ENCODE measurements around the gene MRPL18.
"Not testable (repeated sequence)": the region's sequence is repeated elsewhere in the genome, so short reads cannot be mapped to it uniquely, and the experiment has no call there.

Gene MRPL18

GRCh38 chr6:159790149-159790955 is at the start of gene MRPL18:
Gene MRPL18 (plus strand): TSS chr6:159790467. CDS start chr6:159790588, 121 bp downstream.
- DNase-seq (ENCODE audit: low read depth in 2 of 2): peak; percentile 71 to 76

DNA sequence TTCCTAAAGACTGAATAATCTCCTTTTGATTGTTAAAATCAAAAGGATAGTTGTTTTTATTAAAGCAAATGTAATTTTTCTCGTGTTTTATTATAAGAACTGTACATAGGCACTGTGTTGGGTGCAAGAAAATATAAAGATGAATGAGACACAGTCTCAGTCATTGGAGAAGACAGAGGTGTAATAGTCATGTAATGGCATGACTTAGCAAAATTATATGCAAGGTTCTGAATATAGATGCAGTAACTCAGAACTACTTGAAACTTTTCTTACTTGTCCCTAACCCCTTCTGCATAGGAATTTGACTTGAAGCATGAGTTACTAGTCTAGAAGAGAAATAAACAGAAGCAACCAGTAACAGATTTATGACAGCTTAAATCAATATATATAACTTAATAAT is 48.1 kb upstream of the MRPL18 start:
- no peak for DNase-seq (ENCODE audit: low read depth in 2 of 2)

DNA sequence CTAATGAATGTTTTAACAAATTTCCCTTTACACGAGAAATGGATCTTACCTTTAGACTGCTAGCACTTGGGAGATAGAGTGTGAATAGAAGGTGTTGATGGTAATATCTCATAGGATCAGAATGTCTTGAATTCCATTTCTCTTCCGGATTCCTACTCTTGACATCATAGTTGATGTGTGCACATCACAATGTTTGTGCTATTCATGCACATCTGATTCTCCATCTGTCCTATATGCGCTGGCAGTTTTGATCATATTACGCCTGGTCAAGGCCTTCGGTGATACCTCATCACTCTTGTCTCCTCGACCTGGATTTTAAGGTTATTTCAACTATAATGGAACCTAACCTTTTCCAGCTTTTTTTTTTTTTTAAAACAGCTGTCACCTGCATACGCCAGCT is 45.2 kb upstream of the MRPL18 start:
- no peak for DNase-seq (ENCODE audit: low read depth in 2 of 2)

GRCh38 chr6:159746759-159747158 is 43.5 kb upstream of the MRPL18 start:
- DNase-seq (ENCODE audit: low read depth in 2 of 2): no peak

DNA sequence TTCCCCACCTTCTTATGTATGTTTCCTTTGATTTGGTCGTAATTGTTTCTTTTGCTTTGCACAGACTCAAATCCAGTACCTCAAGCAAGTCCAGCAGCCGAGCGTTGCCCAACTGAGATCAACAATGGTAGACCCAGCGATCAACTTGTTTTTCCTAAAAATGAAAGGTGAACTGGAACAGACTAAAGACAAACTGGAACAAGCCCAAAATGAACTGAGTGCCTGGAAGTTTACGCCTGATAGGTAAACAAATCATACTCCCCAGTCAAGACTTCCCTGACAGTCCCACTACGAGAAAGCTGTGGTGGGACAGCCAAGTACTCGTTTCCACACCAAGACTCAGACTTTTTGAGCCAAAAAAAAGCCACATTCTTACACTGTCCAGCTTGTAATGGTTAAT is 42.1 kb upstream of the MRPL18 start:
- DNase-seq (ENCODE audit: low read depth in 2 of 2): not testable (repeated sequence)

GRCh38 chr6:159751448-159751847 is 38.8 kb upstream of the MRPL18 start:
- no peak for DNase-seq (ENCODE audit: low read depth in 2 of 2)

DNA sequence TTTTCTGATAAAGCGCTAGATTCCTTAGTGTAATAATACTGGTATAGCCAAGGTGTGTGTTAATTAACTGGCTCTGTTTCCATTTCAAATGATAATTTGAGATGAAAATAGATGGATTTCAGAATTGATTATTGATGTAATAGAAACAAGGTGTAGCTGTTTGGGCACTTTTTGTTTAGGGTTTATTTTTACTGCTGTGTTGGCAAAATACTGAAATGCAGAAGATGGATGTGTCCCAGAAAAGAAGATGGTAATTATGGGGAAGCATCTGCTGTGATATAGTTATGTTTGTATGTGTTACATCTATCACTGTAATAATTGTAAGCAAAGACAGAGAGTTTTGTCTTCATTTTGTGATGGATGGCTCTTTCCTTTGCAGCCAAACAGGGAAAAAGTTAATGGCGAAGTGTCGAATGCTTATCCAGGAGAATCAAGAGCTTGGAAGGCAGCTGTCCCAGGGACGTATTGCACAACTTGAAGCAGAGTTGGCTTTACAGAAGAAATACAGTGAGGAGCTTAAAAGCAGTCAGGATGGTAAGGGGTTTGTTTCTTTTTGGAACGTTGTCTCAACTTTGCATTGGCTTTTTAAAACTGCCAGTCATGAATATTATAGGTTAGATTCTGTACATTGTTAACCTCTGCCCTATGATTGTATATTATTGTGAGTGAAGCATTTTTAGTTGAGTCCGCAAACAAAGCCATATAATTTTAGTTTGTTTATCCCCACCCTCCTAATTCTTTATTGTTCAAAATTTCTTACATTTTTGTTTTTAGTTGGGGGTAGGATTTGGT is 37.0 kb upstream of the MRPL18 start:
- no peak for DNase-seq (ENCODE audit: low read depth in 2 of 2)

DNA sequence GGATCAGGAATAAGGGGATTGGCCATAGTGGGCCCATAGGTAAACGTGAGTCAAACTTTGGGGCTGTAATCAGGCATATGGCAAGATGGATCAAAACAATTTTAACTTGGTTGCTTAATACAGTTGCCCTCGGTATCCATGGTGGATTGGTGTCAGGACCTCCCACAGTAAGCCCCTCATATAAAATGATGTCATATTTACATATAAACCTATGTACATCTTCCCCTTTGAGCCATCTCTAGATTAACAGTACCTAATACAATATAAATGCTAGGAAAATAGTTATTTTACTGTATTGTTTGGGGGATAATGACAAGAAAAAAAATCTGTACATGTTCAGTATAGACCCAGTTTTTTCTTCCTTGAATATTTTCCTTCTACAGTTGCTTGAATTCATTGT is 35.9 kb upstream of the MRPL18 start:
- no peak for DNase-seq (ENCODE audit: low read depth in 2 of 2)

DNA sequence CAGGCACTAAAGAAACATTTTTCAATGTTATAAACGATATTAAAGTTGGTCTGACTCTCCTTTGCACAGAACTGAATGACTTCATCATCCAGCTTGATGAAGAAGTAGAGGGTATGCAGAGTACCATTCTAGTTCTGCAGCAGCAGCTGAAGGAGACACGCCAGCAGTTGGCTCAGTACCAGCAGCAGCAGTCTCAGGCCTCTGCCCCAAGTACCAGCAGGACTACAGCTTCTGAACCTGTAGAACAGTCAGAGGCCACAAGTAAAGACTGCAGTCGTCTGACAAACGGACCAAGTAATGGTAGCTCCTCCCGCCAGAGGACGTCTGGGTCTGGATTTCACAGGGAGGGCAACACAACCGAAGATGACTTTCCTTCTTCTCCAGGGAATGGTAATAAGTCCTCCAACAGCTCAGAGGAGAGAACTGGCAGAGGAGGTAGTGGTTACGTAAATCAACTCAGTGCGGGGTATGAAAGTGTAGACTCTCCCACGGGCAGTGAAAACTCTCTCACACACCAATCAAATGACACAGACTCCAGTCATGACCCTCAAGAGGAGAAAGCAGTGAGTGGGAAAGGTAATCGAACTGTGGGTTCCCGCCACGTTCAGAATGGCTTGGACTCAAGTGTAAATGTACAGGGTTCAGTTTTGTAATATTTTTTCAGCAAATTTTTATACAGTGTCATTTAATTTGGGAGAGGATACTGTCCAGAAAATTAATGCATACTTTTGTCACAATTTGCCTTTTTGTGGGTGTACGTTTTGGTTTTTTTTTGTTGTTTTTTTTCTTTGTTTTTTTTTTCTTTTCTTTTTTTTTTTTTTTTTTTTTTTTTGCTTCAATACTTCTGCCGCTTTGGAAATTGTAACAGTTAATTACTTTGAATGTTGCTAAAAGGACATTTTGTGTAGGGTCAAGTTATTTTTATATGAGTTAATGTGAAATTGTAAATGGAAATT is 35.0 kb upstream of the MRPL18 start:
- DNase-seq (ENCODE audit: low read depth in 2 of 2): no peak

DNA sequence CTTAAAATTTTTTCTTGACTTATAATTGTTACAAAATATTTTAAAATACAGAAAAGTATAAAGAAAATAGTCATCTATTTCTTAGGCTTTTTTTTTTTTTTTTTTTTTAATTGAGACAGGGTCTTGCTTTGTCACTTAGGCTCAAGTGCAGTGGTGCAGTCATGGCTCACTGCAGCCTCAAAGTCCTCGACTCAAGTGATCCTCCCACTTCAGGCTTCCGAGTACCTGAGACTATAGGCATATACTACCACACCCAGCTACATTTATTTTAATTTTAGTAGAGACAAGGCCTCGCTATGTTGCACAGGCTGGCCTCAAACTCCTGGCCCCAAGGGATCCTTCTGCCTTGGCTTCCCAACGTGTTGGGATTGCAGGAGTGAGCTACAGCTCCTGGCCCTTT is 33.8 kb upstream of the MRPL18 start:
- no peak for DNase-seq (ENCODE audit: low read depth in 2 of 2)

DNA sequence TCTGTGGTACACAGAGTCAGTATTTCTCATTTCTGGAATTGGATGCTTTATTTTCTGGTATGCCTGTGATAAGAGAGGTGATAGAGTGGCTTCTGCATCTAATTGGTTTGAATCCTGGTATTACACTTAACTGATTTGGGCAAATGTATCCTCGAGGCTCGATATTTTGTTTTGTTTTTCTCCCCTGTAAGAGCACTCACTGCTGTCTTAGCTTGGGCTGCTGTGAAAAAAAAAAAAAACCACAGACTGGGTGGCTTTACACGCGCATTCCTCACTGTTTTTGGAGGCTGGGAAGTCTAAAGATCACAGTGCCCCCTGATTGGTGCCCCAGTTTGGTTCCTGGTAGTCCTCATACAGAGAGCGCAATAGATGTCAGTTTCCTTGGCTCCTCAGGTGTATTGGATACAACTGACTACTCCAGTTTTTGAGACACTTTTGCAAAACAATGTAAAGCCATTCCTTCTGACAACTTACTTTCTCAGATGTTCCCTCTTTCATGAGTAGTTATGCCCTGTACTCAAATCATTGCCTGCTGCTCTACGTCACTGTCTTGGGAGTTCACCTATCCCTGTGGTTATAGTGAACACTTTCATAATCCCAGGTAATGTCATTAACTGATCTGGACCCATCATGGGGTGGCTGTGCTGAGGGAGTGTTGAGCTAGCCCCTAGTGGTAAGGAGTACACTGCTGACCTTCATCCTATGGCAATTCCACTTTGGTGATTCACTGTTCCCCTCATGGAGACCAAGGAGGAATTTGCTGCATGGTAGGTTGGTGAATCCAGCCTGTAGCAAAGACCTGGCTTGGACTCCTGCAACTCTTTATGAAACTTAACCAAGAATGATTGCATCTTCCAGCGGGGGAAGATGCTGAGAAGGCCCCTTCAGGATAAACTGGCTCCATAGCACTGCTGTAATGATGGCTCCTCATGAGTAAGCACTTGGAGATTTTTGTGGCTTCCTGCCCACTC is 32.0 kb upstream of the MRPL18 start:
- no peak for DNase-seq (ENCODE audit: low read depth in 2 of 2)

GRCh38 chr6:159759645-159760044 is 30.6 kb upstream of the MRPL18 start:
- DNase-seq (ENCODE audit: low read depth in 2 of 2): no peak

DNA sequence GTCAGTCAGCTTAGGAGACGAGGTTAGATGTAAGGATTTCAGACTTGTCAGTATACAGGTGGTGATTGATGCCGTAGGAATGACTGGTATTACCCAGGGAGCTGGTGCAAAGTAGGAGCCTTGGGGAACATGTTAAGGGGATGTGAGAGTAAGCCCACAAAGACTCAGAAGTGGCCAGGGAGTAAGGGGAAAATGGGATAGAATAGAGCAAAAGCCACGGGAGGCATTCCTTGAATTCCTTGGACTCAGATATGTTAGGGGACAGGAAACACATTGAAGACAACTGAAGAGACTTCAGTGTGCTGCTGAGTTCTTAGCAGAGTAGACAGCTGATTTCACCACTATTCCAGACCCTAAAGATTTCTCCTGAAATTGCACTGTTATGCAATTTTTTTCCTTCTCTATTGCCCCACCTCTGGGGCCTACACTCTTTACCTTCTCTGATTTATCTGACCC is 29.6 kb upstream of the MRPL18 start:
- no peak for DNase-seq (ENCODE audit: low read depth in 2 of 2)

- peak in 1 of 2 donors; percentile 10 for DNase-seq (ENCODE audit: low read depth in 2 of 2)
Observed at GRCh38 chr6:159761129-159761872, 29.0 kb upstream of the MRPL18 start.

- peak; percentile 82 to 85 for DNase-seq (ENCODE audit: low read depth in 2 of 2)
Observed at GRCh38 chr6:159761873-159762680, 28.2 kb upstream of the MRPL18 start, which contains the start of gene ACAT2. Gene ACAT2 (plus strand): TSS chr6:159762045. CDS start chr6:159762088, 43 bp downstream.

DNA sequence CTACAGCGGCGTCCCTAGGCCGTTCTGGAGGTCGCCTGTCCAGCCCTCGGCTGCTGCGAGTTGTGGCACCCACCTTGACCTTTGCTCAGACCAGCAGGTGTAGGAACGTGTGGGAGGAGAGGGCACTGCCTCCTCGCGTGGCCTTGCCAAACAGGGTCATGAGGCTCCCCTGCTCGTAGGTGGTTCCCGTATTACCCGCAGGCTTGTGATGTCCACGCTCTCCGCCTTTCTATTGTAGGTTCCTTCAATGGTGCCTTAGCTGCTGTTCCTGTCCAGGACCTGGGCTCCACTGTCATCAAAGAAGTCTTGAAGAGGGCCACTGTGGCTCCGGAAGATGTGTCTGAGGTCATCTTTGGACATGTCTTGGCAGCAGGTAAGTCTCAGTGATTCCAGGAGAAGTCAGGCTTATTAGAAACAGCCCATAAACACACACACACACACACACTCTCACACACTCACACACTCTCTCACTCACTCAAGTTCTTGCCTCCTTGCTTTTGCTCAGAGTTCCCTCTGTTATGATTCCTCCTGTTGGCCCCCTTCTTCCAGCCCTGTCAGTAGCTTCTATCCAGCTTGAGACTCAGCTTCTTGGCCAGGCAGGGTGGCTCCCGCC is 27.5 kb upstream of the MRPL18 start:
- peak in 1 of 2 donors; percentile 5 for DNase-seq (ENCODE audit: low read depth in 2 of 2)

DNA sequence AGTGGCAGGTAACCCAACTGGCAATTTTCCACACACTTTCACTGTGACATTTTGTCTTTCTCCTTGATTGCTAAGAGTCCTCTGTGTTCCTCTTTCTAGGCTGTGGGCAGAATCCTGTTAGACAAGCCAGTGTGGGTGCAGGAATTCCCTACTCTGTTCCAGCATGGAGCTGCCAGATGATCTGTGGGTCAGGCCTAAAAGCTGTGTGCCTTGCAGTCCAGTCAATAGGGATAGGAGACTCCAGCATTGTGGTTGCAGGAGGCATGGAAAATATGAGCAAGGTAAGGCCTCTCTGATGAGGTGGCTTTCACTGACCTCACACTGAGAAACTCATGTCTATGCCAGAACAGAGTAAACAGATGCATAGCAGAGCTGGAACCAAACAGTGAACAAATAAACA is 23.4 kb upstream of the MRPL18 start:
- DNase-seq (ENCODE audit: low read depth in 2 of 2): no peak

DNA sequence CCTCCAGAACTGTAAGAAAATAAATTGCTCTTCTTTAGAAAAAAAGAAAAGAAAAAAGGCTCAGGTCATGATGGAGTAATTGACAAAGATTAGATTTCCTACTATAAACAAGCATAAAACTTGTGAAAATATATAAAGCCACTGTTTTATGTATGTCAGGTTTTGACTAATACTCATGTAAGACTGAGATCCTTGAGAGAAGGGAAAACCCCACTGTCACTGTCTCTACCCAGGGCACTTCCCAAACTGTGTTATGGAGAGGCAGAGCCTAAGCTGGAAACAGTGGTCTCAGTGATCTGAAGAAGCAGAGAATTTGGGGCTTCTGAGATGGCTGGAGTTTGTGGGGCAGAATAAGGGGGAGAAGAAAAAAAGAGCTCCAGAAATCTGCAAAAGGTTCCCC is 20.8 kb upstream of the MRPL18 start:
- no peak for DNase-seq (ENCODE audit: low read depth in 2 of 2)

Data from stimulated activated CD8-positive, alpha-beta memory T cell treated with anti-CD3 and anti-CD28 coated beads, Interleukin-2, amount 100 ng/mL, for 1 hour (primary cell).